ENCODE results near the gene UGT1A5.

The UGT1A5 gene

GRCh38 chr2:233803292-233803911 lies 90.7 kb downstream of the UGT1A5 start:
- no peak for DNase-seq (ENCODE audit: low spot score)
- no peak for TF ChIP-seq CTCF (IDR thresholded peaks at IDR 0.05; ENCODE audit: extremely low read depth, missing control alignments)

DNA sequence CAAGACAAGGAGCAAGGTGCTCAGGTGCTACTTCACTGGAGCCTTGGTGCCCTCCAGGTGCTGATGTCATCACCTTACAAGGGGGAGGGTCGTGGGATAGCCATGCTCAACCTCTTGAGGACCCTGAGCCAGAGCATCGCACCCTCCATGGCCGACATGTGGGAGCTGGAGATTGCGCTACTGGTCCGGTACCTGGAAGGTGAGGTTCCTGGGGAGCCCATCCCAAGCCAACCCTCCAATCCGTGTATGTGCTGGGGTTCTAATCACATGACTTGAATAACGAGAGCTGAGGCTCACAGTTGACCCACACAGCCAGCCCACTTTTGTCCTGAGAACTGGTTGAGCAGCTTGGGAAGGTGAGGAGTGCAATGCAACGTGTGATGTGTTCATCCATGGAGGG lies 91.3 kb downstream of the UGT1A5 start:
- DNase-seq (ENCODE audit: low spot score): no peak
- no peak for TF ChIP-seq CTCF (IDR thresholded peaks at IDR 0.05; ENCODE audit: extremely low read depth, missing control alignments)

GRCh38 chr2:233807215-233807865 lies 94.6 kb downstream of the UGT1A5 start:
- no peak for TF ChIP-seq CTCF (IDR thresholded peaks at IDR 0.05; ENCODE audit: extremely low read depth, missing control alignments)
- DNase-seq (ENCODE audit: low spot score): no peak

- no peak for DNase-seq (ENCODE audit: low spot score)
- no peak for TF ChIP-seq CTCF (IDR thresholded peaks at IDR 0.05; ENCODE audit: extremely low read depth, missing control alignments)
These were observed 95.5 kb downstream of the UGT1A5 start for GRCh38 chr2:233807966-233808935.

DNA sequence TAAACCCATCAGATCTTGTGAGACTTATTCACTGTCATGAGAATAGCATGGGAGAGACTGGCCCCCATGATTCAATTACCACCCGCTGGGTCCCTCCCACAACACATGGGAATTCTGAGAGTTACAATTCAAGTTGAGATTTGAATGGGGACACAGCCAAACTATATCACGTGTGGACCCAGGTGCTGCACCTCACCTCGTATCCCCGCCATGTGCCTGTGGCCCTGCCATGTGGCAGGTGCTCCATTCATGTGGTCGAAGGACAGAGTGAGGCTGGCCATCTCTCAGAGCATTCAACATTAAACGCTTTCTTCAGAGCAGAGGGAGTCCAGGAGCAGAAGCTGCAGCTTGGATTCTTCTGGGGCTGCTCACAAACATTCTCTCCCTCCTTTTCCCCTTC lies 97.7 kb downstream of the UGT1A5 start:
- no peak for TF ChIP-seq CTCF (IDR thresholded peaks at IDR 0.05; ENCODE audit: extremely low read depth, missing control alignments)
- no peak for DNase-seq (ENCODE audit: low spot score)

- no peak for DNase-seq (ENCODE audit: low spot score)
- TF ChIP-seq CTCF (IDR thresholded peaks at IDR 0.05; ENCODE audit: extremely low read depth, missing control alignments): no peak
These were observed 98.4 kb downstream of the UGT1A5 start for GRCh38 chr2:233811087-233811486.

DNA sequence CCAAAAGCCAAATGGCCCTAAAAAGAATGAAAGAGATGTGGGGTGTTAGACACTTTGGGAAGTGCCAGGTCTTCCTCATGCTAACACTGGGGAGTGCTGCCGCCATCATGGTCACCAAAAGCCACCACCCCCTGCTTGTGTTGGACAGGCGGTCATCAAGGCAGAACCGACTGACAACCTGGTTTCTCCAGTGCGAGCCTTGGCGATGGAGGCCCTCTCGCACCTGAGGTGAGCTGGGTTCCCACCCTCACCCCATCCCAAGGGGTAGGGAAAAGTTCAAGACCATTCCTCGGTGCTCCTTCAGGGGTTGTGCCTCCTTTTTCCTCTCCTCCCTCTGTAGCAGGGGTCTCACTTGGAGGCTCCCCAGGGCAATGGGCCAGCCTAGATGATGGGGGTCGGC lies 99.0 kb downstream of the UGT1A5 start:
- no peak for TF ChIP-seq CTCF (IDR thresholded peaks at IDR 0.05; ENCODE audit: extremely low read depth, missing control alignments)

More for the DNA sequence above, 99.0 kb downstream of the UGT1A5 start:
- no peak for DNase-seq (ENCODE audit: low spot score)

All from GM20000 (cell line).